CD14-positive monocyte (primary cell): ENCODE data around the gene NUPR1. TPM values are rescaled to one million over a fixed set of nuclear protein-coding genes. Genes with fewer than 3 reads are reported as not detected.

Experiments used
- DNase-seq, 3 donors: peaks; one replicate each; pipeline ENCODE4 v3.0.0-alpha.2; 2011 to 2022
- H2AFZ ChIP-seq: 2 replicates; pipeline ENCODE4 v1.6.0; 2012; ENCODE audit warnings: mild to moderate bottlenecking, low read depth, low read length, inconsistent platforms; ENCODE audit not compliant: insufficient read depth, poor library complexity, severe bottlenecking
- H3K27ac ChIP-seq, 2 donors: 1 replicate in 1 of 2; 2 replicates in 1 of 2; pipeline ENCODE4 v1.5.1; 2012 to 2013; ENCODE audit warnings: low read length in 2 of 2, control low read depth in 1 of 2, inconsistent platforms in 1 of 2, low read depth in 1 of 2, mild to moderate bottlenecking in 1 of 2
- H3K27me3 ChIP-seq, 2 donors: one replicate each; pipeline versions ENCODE4 v1.6.0 to v1.6.1; 2011 to 2013; ENCODE audit warnings: low read length in 2 of 2; ENCODE audit not compliant: control insufficient read depth in 2 of 2, insufficient read depth in 2 of 2
- H3K36me3 ChIP-seq, 2 donors: replicated peaks in 1 of 2; 1 replicate in 1 of 2; 2 replicates in 1 of 2; pipeline versions ENCODE4 v1.5.1 to v1.6.1; 2012 to 2013; ENCODE audit warnings: low read length in 2 of 2, control low read depth in 1 of 2, inconsistent platforms in 1 of 2, mild to moderate bottlenecking in 1 of 2; ENCODE audit not compliant: insufficient read depth in 2 of 2, control insufficient read depth in 1 of 2
- H3K4me1 ChIP-seq, 2 donors: 1 replicate in 1 of 2; 2 replicates in 1 of 2; pipeline versions ENCODE4 v1.5.1 to v1.6.1; 2012 to 2013; ENCODE audit warnings: low read length in 2 of 2, control low read depth in 1 of 2, inconsistent platforms in 1 of 2, mild to moderate bottlenecking in 1 of 2, moderate library complexity in 1 of 2; ENCODE audit not compliant: insufficient read depth in 2 of 2, control insufficient read depth in 1 of 2
- H3K4me2 ChIP-seq: replicated peaks from 2 replicates; pipeline ENCODE3; 2012; ENCODE audit warnings: low read length, moderate library complexity, mild to moderate bottlenecking; ENCODE audit not compliant: poor library complexity, severe bottlenecking; ENCODE audit errors: extremely low read depth
- H3K4me3 ChIP-seq, 3 experiments: fragments of 200-600 bp in 1 of 3; sonication (generic) in 1 of 3; replicated peaks in 1 of 3; 1 replicate in 2 of 3; 2 replicates in 1 of 3; pipeline ENCODE4 v1.5.1; 2011 to 2013; ENCODE audit warnings: low read length in 3 of 3, mild to moderate bottlenecking in 3 of 3, control low read depth in 2 of 3, low read depth in 2 of 3, inconsistent platforms in 1 of 3, moderate library complexity in 1 of 3
- H3K79me2 ChIP-seq: 2 replicates; pipeline ENCODE4 v1.6.0; 2012; ENCODE audit warnings: mild to moderate bottlenecking, control low read depth, inconsistent platforms, low read length, moderate library complexity; ENCODE audit not compliant: insufficient read depth
- H3K9ac ChIP-seq: 2 replicates; pipeline ENCODE4 v1.6.0; 2017; ENCODE audit warnings: low read length, mild to moderate bottlenecking; ENCODE audit not compliant: insufficient read depth, poor library complexity, severe bottlenecking
- H3K9me3 ChIP-seq, 2 donors: replicated peaks in 1 of 2; 1 replicate in 1 of 2; 2 replicates in 1 of 2; pipeline versions ENCODE4 v1.5.1 to v1.6.1; 2012 to 2013; ENCODE audit warnings: low read length in 2 of 2, control low read depth in 1 of 2; ENCODE audit not compliant: control insufficient read depth in 1 of 2, insufficient read depth in 1 of 2
- H4K20me1 ChIP-seq: 2 replicates; pipeline ENCODE4 v1.6.0; 2012; ENCODE audit warnings: mild to moderate bottlenecking, low read length, control low read depth, moderate library complexity; ENCODE audit not compliant: insufficient read depth
- H3K27ac Mint-ChIP-seq, 7 donors: one replicate each; pipeline ENCODE4 v1.8.0; 2020; ENCODE audit warnings: mild to moderate bottlenecking in 7 of 7, mixed read lengths in 7 of 7, moderate library complexity in 6 of 7, inconsistent platforms in 2 of 7
- H3K27me3 Mint-ChIP-seq, 3 donors: one replicate each; pipeline ENCODE4 v1.8.0; 2021 to 2022; ENCODE audit warnings: low read depth in 3 of 3, mild to moderate bottlenecking in 3 of 3, mixed read lengths in 3 of 3, moderate library complexity in 3 of 3, inconsistent platforms in 1 of 3
- H3K36me3 Mint-ChIP-seq, 2 donors: one replicate each; pipeline ENCODE4 v1.8.0; 2020; ENCODE audit warnings: mixed read lengths in 2 of 2, inconsistent platforms in 1 of 2, mild to moderate bottlenecking in 1 of 2
- H3K4me1 Mint-ChIP-seq: one replicate; pipeline ENCODE4 v1.8.0; 2020; ENCODE audit warnings: mild to moderate bottlenecking, mixed read lengths
- H3K4me3 Mint-ChIP-seq, 2 donors: one replicate each; pipeline ENCODE4 v1.8.0; 2020; ENCODE audit warnings: mild to moderate bottlenecking in 2 of 2, mixed read lengths in 2 of 2, moderate library complexity in 1 of 2
- H3K9me3 Mint-ChIP-seq, 7 donors: one replicate each; pipeline ENCODE4 v1.8.0; 2020 to 2022; ENCODE audit warnings: mixed read lengths in 7 of 7, mild to moderate bottlenecking in 6 of 7, moderate library complexity in 6 of 7, inconsistent platforms in 2 of 7
- WGBS: methylation state at CpG from one replicate; pipeline ENCODE4 v1.1.5; 2013; ENCODE audit warnings: missing lambda C conversion rate; ENCODE audit not compliant: insufficient coverage; 5-methylcytosine and 5-hydroxymethylcytosine counted together
- intact Hi-C, 2 donors: fragments of 100-400 bp; cut with micrococcal nuclease; formaldehyde crosslinking; loops; one replicate each; pipeline versions ENCODE4 v1.15.0 to v1.15.1; 2023
- polyA plus RNA-seq, 3 donors: library from polyadenylated mRNA; depleted of rRNA in 1 of 3; unstranded in 2 of 3; stranded (reverse) in 1 of 3; fragments of 300-500 nt in 2 of 3; fragments of >200 nt in 1 of 3; fragmentation: Illumina TruSeq in 2 of 3; gene quantifications; 1 replicate in 2 of 3; 2 replicates in 1 of 3; pipeline ENCODE4 v1.2.3, GENCODE V29; 2012 to 2021
- TF ChIP-seq, protein P1 (sequence below): fragments of 200-600 bp; IDR thresholded peaks from one replicate; pipeline ENCODE4 v1.8.0; 2022; ENCODE audit warnings: antibody characterized with exemption, mild to moderate bottlenecking

NUPR1 gene
- polyA plus RNA-seq, 3 donors = 0.01 to 1.9 TPM; not detected in 1

DNA sequence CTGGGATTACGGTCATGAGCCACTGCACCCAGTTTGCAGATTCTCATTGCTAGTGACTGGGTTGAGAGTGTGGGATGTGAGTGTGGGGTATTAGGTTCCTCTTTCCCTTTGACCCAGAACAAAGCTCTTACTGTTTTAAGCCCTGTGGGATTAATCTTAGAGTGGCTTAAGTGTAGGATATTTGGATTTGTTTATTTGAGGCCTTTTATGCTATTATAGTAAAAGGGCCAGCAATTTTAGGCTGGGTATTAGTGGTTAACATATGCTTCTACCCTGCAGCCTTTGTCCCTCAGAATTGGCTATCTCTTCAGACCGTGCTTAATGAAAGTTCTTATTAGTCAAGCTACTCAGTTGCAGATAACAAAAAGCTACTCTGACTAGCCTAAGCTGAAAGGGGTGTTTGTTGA, 18.1 kb upstream of the NUPR1 start:
- Mint-ChIP-seq H3K4me1 (peaks cover 29% of the 10 kb centered on the region), H3K27ac (peak overlapping the region in 2 of 7 donors; percentile 25 to 54)

DNA sequence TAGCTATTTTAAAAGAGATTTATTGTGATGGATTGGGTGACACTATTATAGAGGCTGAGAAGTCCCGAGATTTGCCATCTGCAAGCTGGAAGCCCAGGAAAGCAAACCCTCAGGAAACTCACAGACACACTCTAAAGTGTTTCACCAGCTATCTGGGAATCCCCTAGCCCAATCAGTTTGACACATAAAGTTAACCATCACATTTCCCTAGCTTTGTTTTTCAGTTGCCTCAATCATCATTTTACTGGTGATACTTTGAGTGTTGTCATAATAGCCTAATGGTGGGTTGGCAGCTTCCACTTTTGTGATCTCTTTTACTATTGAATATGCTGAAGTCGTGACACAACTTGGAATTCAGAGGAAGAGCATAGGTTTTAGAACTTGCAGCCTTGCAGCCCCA, 16.8 kb upstream of the NUPR1 start:
- no CpG with 5 or more reads among the region's 2 CpGs for WGBS
- H3K9ac ChIP-seq = no peak overlapping the region
- no peak overlapping the region for H3K4me2 ChIP-seq
- H2AFZ ChIP-seq = no peak overlapping the region
- peaks cover 12 to 25% of the 10 kb centered on the region in 2 donors for H3K4me1 ChIP-seq
- Mint-ChIP-seq H3K27ac (peak overlapping the region in 1 of 7 donors; percentile 38), H3K4me3 (no peak overlapping the region), H3K9me3 (peaks cover 0 to 2% (median 0%) of the 10 kb centered on the region in 7 donors), H3K36me3 (peaks cover 16 to 34% of the 10 kb centered on the region in 2 donors), H3K4me1 (peaks cover 24% of the 10 kb centered on the region), H3K27me3 (peaks cover 0 to 1% (median 1%) of the 10 kb centered on the region in 3 donors)
- H3K79me2 ChIP-seq = peaks cover 45% of the 10 kb centered on the region
- H3K27me3 ChIP-seq = no peaks in the 10 kb centered on the region
- intact Hi-C loops = loop anchor here (10.0 kb wide), 2 partner anchors 289 to 369 kb away; partner anchors contain the start of genes RABEP2 (in 1 of the 2) and TUFM (in 1 of the 2)
- peaks cover 15 to 35% of the 10 kb centered on the region in 2 donors for H3K36me3 ChIP-seq
- no peak overlapping the region for H3K27ac ChIP-seq
- no peaks in the 10 kb centered on the region for H3K9me3 ChIP-seq
- peaks cover 5% of the 10 kb centered on the region for H4K20me1 ChIP-seq
- TF ChIP-seq, protein P1, sequence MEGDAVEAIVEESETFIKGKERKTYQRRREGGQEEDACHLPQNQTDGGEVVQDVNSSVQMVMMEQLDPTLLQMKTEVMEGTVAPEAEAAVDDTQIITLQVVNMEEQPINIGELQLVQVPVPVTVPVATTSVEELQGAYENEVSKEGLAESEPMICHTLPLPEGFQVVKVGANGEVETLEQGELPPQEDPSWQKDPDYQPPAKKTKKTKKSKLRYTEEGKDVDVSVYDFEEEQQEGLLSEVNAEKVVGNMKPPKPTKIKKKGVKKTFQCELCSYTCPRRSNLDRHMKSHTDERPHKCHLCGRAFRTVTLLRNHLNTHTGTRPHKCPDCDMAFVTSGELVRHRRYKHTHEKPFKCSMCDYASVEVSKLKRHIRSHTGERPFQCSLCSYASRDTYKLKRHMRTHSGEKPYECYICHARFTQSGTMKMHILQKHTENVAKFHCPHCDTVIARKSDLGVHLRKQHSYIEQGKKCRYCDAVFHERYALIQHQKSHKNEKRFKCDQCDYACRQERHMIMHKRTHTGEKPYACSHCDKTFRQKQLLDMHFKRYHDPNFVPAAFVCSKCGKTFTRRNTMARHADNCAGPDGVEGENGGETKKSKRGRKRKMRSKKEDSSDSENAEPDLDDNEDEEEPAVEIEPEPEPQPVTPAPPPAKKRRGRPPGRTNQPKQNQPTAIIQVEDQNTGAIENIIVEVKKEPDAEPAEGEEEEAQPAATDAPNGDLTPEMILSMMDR = no peak
- DNase-seq = peak in 1 of 3 donors; percentile 25
- H3K4me3 ChIP-seq = no peak overlapping the region

More for the DNA sequence above, 18.1 kb upstream of the NUPR1 start:
- WGBS = 100% methylated on average over 1 of the region's 2 CpGs
- Histone ChIP-seq H3K4me1 (peaks cover 12 to 25% of the 10 kb centered on the region in 2 donors), H3K79me2 (peaks cover 46% of the 10 kb centered on the region), H4K20me1 (peaks cover 11% of the 10 kb centered on the region), H3K4me2 (no peak overlapping the region), H3K27me3 (no peaks in the 10 kb centered on the region), H3K4me3 (no peak overlapping the region), H3K27ac (no peak overlapping the region), H3K9me3 (no peaks in the 10 kb centered on the region), H3K36me3 (peaks cover 15 to 35% of the 10 kb centered on the region in 2 donors), H3K9ac (no peak overlapping the region), H2AFZ (no peak overlapping the region)
- no peak for DNase-seq
- peaks cover 18 to 36% of the 10 kb centered on the region in 2 donors for H3K36me3 Mint-ChIP-seq
- peaks cover 0 to 2% (median 0%) of the 10 kb centered on the region in 7 donors for H3K9me3 Mint-ChIP-seq
- H3K4me3 Mint-ChIP-seq = no peak overlapping the region
- intact Hi-C loops = loop anchor here (10.0 kb wide), 2 partner anchors 288 to 368 kb away; partner anchors contain the start of genes RABEP2 (in 1 of the 2) and TUFM (in 1 of the 2)
- TF ChIP-seq, protein P1 = no peak
- H3K27me3 Mint-ChIP-seq = peaks cover 0 to 1% (median 1%) of the 10 kb centered on the region in 3 donors
